Osteoblast (primary cell): ENCODE measurements around the gene PPFIBP2. TPM values are rescaled to one million over a fixed set of nuclear protein-coding genes. Genes with fewer than 3 reads are reported as not detected.

Experiments
- DNase-seq: peaks from one replicate; pipeline ENCODE4 v3.0.0; 2011; ENCODE audit warnings: low spot score, mixed read lengths; ENCODE audit not compliant: insufficient read length; ENCODE audit errors: missing footprints
- H2AFZ ChIP-seq: 2 replicates; pipeline ENCODE4 v1.6.0; 2011; ENCODE audit warnings: mild to moderate bottlenecking, low read length
- H3K27ac ChIP-seq: 2 replicates; pipeline ENCODE4 v1.5.1; 2011; ENCODE audit warnings: mild to moderate bottlenecking, low read depth, low read length, moderate library complexity
- H3K27me3 ChIP-seq: 2 replicates; pipeline ENCODE4 v1.6.0; 2012; ENCODE audit warnings: mild to moderate bottlenecking, control low read depth, inconsistent platforms, low read length, moderate library complexity; ENCODE audit not compliant: insufficient read depth
- H3K36me3 ChIP-seq: 2 replicates; pipeline ENCODE4 v1.5.1; 2011; ENCODE audit warnings: mild to moderate bottlenecking, low read length, control low read depth, moderate library complexity; ENCODE audit not compliant: insufficient read depth
- H3K4me1 ChIP-seq: 2 replicates; pipeline ENCODE4 v1.5.1; 2011; ENCODE audit warnings: mild to moderate bottlenecking, low read length, control low read depth, moderate library complexity; ENCODE audit not compliant: insufficient read depth
- H3K4me2 ChIP-seq: 2 replicates; pipeline ENCODE4 v1.6.0; 2011; ENCODE audit warnings: mild to moderate bottlenecking, low read length; ENCODE audit not compliant: insufficient read depth
- H3K4me3 ChIP-seq: fragments of 200-600 bp; sonication (generic); 3 replicates; pipeline ENCODE4 v1.5.1; 2012; ENCODE audit warnings: mild to moderate bottlenecking, low read length, inconsistent platforms; ENCODE audit not compliant: insufficient read depth
- H3K79me2 ChIP-seq: 2 replicates; pipeline ENCODE4 v1.6.0; 2012; ENCODE audit warnings: mild to moderate bottlenecking, low read length, control low read depth, inconsistent platforms; ENCODE audit not compliant: insufficient read depth
- H3K9me3 ChIP-seq: 2 replicates; pipeline ENCODE4 v1.5.1; 2011; ENCODE audit warnings: low read depth, low read length, control low read depth
- H4K20me1 ChIP-seq: 2 replicates; pipeline ENCODE4 v1.6.0; 2012; ENCODE audit warnings: mild to moderate bottlenecking, low read length, control low read depth; ENCODE audit not compliant: insufficient read depth
- CTCF ChIP-seq: IDR thresholded peaks from 2 replicates; pipeline ENCODE4 v1.5.1; 2011; ENCODE audit warnings: mild to moderate bottlenecking, low read depth, low read length, moderate library complexity; ENCODE audit errors: extremely low read depth
- total RNA-seq: library from RNA; depleted of rRNA; stranded (reverse); fragments of >200 nt; gene quantifications from 2 replicates; pipeline ENCODE4 v1.2.3, GENCODE V29; 2012

PPFIBP2 gene
- total RNA-seq, 1 donor, result 25.0 TPM

- H3K27ac ChIP-seq, result no peak overlapping the region
- no peaks in the 10 kb centered on the region for H3K4me1 ChIP-seq
- no peaks in the 10 kb centered on the region for H3K9me3 ChIP-seq
- DNase-seq, result no peak
- H3K27me3 ChIP-seq, result peaks cover 2% of the 10 kb centered on the region
- H3K4me3 ChIP-seq, result peak overlapping the region; percentile 2
- H2AFZ ChIP-seq, result no peak overlapping the region
- H4K20me1 ChIP-seq, result no peaks in the 10 kb centered on the region
- no peaks in the 10 kb centered on the region for H3K36me3 ChIP-seq
- TF ChIP-seq CTCF, result no peak
- peak overlapping the region; percentile 51 for H3K4me2 ChIP-seq
- no peaks in the 10 kb centered on the region for H3K79me2 ChIP-seq
Measured at GRCh38 chr11:7524462-7525235, 10.8 kb downstream of the PPFIBP2 start.

GRCh38 chr11:7525424-7525823, 11.6 kb downstream of the PPFIBP2 start:
- H4K20me1 ChIP-seq, result no peaks in the 10 kb centered on the region
- H2AFZ ChIP-seq, result no peak overlapping the region
- no peaks in the 10 kb centered on the region for H3K9me3 ChIP-seq
- no peak overlapping the region for H3K4me3 ChIP-seq
- H3K4me1 ChIP-seq, result no peaks in the 10 kb centered on the region
- H3K27ac ChIP-seq, result no peak overlapping the region
- no peaks in the 10 kb centered on the region for H3K36me3 ChIP-seq
- H3K79me2 ChIP-seq, result no peaks in the 10 kb centered on the region
- no peak overlapping the region for H3K4me2 ChIP-seq
- no peak for DNase-seq
- TF ChIP-seq CTCF, result no peak
- peaks cover 2% of the 10 kb centered on the region for H3K27me3 ChIP-seq

GRCh38 chr11:7527029-7527428, 13.2 kb downstream of the PPFIBP2 start:
- Histone ChIP-seq H3K4me1 (no peaks in the 10 kb centered on the region), H3K36me3 (no peaks in the 10 kb centered on the region), H3K9me3 (no peaks in the 10 kb centered on the region), H4K20me1 (no peaks in the 10 kb centered on the region), H3K4me2 (no peak overlapping the region), H3K27me3 (peaks cover 2% of the 10 kb centered on the region), H2AFZ (no peak overlapping the region), H3K27ac (no peak overlapping the region), H3K79me2 (no peaks in the 10 kb centered on the region), H3K4me3 (no peak overlapping the region)
- no peak for DNase-seq
- TF ChIP-seq CTCF, result no peak

GRCh38 chr11:7528514-7529049, 14.8 kb downstream of the PPFIBP2 start:
- Histone ChIP-seq H3K27ac (no peak overlapping the region), H3K36me3 (no peaks in the 10 kb centered on the region), H3K4me1 (no peaks in the 10 kb centered on the region), H4K20me1 (no peaks in the 10 kb centered on the region), H2AFZ (no peak overlapping the region), H3K79me2 (no peaks in the 10 kb centered on the region), H3K27me3 (peaks cover 2% of the 10 kb centered on the region), H3K4me2 (no peak overlapping the region), H3K4me3 (no peak overlapping the region), H3K9me3 (no peaks in the 10 kb centered on the region)
- TF ChIP-seq CTCF, result no peak
- no peak for DNase-seq
